ENCODE measurements around the gene CFAP100. TPM values are rescaled to one million over a fixed set of nuclear protein-coding genes. Genes with fewer than 3 reads are reported as not detected.

The CFAP100 gene
- total RNA-seq, 3 donors from 2014 or later (not counting 1 experiment from before 2014, with no cell fraction given): not detected

GRCh38 chr3:126459111-126459762 is 64.5 kb downstream of the CFAP100 start:
- no peaks in the 10 kb centered on the region for H3K9me3 Mint-ChIP-seq
- Histone ChIP-seq H3K4me3 (ENCODE audit: low read length) (no peak overlapping the region), H3K27ac (ENCODE audit: low read length) (no peak overlapping the region), H3K9me3 (ENCODE audit: control insufficient read depth, insufficient read depth, low read length) (no peaks in the 10 kb centered on the region), H3K27me3 (ENCODE audit: control insufficient read depth, insufficient read depth, low read length) (no peaks in the 10 kb centered on the region), H3K4me1 (ENCODE audit: control insufficient read depth, insufficient read depth, low read length) (no peaks in the 10 kb centered on the region), H3K36me3 (ENCODE audit: control insufficient read depth, insufficient read depth, low read length) (peaks cover 85% of the 10 kb centered on the region)
- ATAC-seq (no peak), DNase-seq (no peak)
- intact Hi-C loops (cut with micrococcal nuclease): no loop called here
- no peak for TF ChIP-seq CTCF (IDR thresholded peaks at IDR 0.05)
- H3K27ac Mint-ChIP-seq: no peak overlapping the region
- H3K4me1 Mint-ChIP-seq: peaks cover 14 to 17% of the 10 kb centered on the region in 2 donors
- H3K4me3 Mint-ChIP-seq: no peak overlapping the region
- H3K27me3 Mint-ChIP-seq (ENCODE audit: low read depth in 2 of 2): no peaks in the 10 kb centered on the region
- H3K36me3 Mint-ChIP-seq: no peaks in the 10 kb centered on the region
- 91% methylated on average over 7 of the region's 7 CpGs for WGBS (ENCODE audit: insufficient coverage)

- Histone ChIP-seq H3K9me3 (ENCODE audit: control insufficient read depth, insufficient read depth, low read length) (no peaks in the 10 kb centered on the region), H3K27me3 (ENCODE audit: control insufficient read depth, insufficient read depth, low read length) (no peaks in the 10 kb centered on the region), H3K36me3 (ENCODE audit: control insufficient read depth, insufficient read depth, low read length) (peaks cover 85% of the 10 kb centered on the region), H3K4me1 (ENCODE audit: control insufficient read depth, insufficient read depth, low read length) (no peaks in the 10 kb centered on the region), H3K4me3 (ENCODE audit: low read length) (no peak overlapping the region), H3K27ac (ENCODE audit: low read length) (no peak overlapping the region)
- ATAC-seq (no peak), DNase-seq (no peak)
- TF ChIP-seq CTCF (IDR thresholded peaks at IDR 0.05): no peak
- no peak overlapping the region for H3K4me3 Mint-ChIP-seq
- intact Hi-C loops (cut with micrococcal nuclease): no loop called here
- no peaks in the 10 kb centered on the region for H3K27me3 Mint-ChIP-seq (ENCODE audit: low read depth in 2 of 2)
- peaks cover 18 to 22% of the 10 kb centered on the region in 2 donors for H3K4me1 Mint-ChIP-seq
- WGBS (ENCODE audit: insufficient coverage): 97% methylated on average over 9 of the region's 9 CpGs
- H3K36me3 Mint-ChIP-seq: no peaks in the 10 kb centered on the region
- no peaks in the 10 kb centered on the region for H3K9me3 Mint-ChIP-seq
- H3K27ac Mint-ChIP-seq: no peak overlapping the region
Measured at GRCh38 chr3:126459763-126460127, 65.0 kb downstream of the CFAP100 start.

DNA sequence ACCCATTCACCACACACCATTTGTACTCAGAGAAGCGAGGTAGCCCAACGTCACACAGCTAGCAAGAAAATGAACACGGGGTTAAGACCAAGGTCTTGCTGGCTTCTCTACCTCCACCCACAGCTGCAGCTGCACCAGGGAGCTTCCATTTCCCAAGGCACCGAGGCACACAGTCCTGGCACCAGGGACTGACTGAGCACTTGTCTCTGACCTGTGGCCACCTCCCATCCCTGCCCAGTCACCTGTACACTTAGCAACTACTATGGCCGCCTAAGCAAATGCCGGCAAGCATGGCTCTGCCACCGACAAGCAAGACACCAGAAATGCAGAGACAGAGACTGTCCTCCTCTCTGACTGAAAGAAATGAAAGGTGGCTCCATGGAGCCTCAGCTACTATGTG is 65.7 kb downstream of the CFAP100 start:
- no peak overlapping the region for H3K4me3 ChIP-seq (ENCODE audit: low read length)
- no peak overlapping the region for H3K27ac ChIP-seq (ENCODE audit: low read length)
- 84% methylated on average over 7 of the region's 7 CpGs for WGBS (ENCODE audit: insufficient coverage)
- Mint-ChIP-seq H3K4me1 (peaks cover 14 to 17% of the 10 kb centered on the region in 2 donors), H3K27ac (no peak overlapping the region), H3K4me3 (no peak overlapping the region), H3K9me3 (no peaks in the 10 kb centered on the region), H3K27me3 (ENCODE audit: low read depth in 2 of 2) (no peaks in the 10 kb centered on the region), H3K36me3 (no peaks in the 10 kb centered on the region)
- intact Hi-C loops (cut with micrococcal nuclease): no loop called here
- H3K27me3 ChIP-seq (ENCODE audit: control insufficient read depth, insufficient read depth, low read length): no peaks in the 10 kb centered on the region
- no peak for TF ChIP-seq CTCF (IDR thresholded peaks at IDR 0.05)
- ATAC-seq (no peak), DNase-seq (no peak)
- H3K36me3 ChIP-seq (ENCODE audit: control insufficient read depth, insufficient read depth, low read length): peaks cover 85% of the 10 kb centered on the region
- H3K4me1 ChIP-seq (ENCODE audit: control insufficient read depth, insufficient read depth, low read length): peaks cover 5% of the 10 kb centered on the region
- H3K9me3 ChIP-seq (ENCODE audit: control insufficient read depth, insufficient read depth, low read length): no peaks in the 10 kb centered on the region

Data from natural killer cell (primary cell).